Stimulated activated CD4-positive, alpha-beta T cell treated with anti-CD3 and anti-CD28 coated beads, Interleukin-1b, Interleukin-23, amount 100 ng/mL, for 1 hour (primary cell): ENCODE data around the gene MYO18A.

ENCODE experiments used
- DNase-seq, 2 donors: peaks; one replicate each; pipeline ENCODE4 v3.0.0-alpha.2; 2020; ENCODE audit warnings: low read depth in 2 of 2

Gene MYO18A

GRCh38 chr17:29165800-29166506, 14.2 kb downstream of the MYO18A start:
- no peak for DNase-seq

- no peak for DNase-seq
Observed at GRCh38 chr17:29165261-29165660, 14.9 kb downstream of the MYO18A start.

- no peak for DNase-seq
Observed at GRCh38 chr17:29163563-29163962, 16.6 kb downstream of the MYO18A start.

- no peak for DNase-seq
Observed at GRCh38 chr17:29162909-29163341, 17.3 kb downstream of the MYO18A start.

- DNase-seq, result no peak
Observed at GRCh38 chr17:29162082-29162908, 17.9 kb downstream of the MYO18A start.

- no peak for DNase-seq
Observed at GRCh38 chr17:29160253-29160652, 19.9 kb downstream of the MYO18A start.

GRCh38 chr17:29159306-29159860, 20.8 kb downstream of the MYO18A start:
- DNase-seq, result no peak

GRCh38 chr17:29158488-29159275, 21.5 kb downstream of the MYO18A start:
- DNase-seq, result no peak

- no peak for DNase-seq
Observed at GRCh38 chr17:29158096-29158487, 22.1 kb downstream of the MYO18A start.

- no peak for DNase-seq
Observed at GRCh38 chr17:29157310-29157709, 22.9 kb downstream of the MYO18A start.

- DNase-seq, result no peak
Observed at GRCh38 chr17:29156781-29157180, 23.4 kb downstream of the MYO18A start.

- DNase-seq, result no peak
Observed at GRCh38 chr17:29155966-29156338, 24.2 kb downstream of the MYO18A start.

GRCh38 chr17:29155227-29155965, 24.8 kb downstream of the MYO18A start:
- DNase-seq, result peak in 1 of 2 donors; percentile 27

- no peak for DNase-seq
Observed at GRCh38 chr17:29154516-29155226, 25.5 kb downstream of the MYO18A start.

GRCh38 chr17:29151567-29151966, 28.6 kb downstream of the MYO18A start:
- DNase-seq, result no peak

- no peak for DNase-seq
Observed at GRCh38 chr17:29150161-29150560, 30.0 kb downstream of the MYO18A start.

GRCh38 chr17:29149431-29150064, 30.6 kb downstream of the MYO18A start:
- no peak for DNase-seq

GRCh38 chr17:29148790-29149430, 31.3 kb downstream of the MYO18A start:
- peak; percentile 77 to 89 for DNase-seq

- DNase-seq, result no peak
Observed at GRCh38 chr17:29148257-29148789, 31.9 kb downstream of the MYO18A start.
